Endometrial microvascular endothelial cells (primary cell): ENCODE results near the gene BCAR1. TPM values are rescaled to one million over a fixed set of nuclear protein-coding genes. Genes with fewer than 3 reads are reported as not detected.
"Not testable (repeated sequence)": the region's sequence is repeated elsewhere in the genome, so short reads cannot be mapped to it uniquely, and the experiment has no call there.

Experiments
- in situ Hi-C: cut with HindIII; loops from 2 replicates; pipeline ENCODE4 v1.10.0; 2017; ENCODE audit warnings: low sequenced_read_pairs, low pct_unique_long_range_greater_than_20kb; ENCODE audit errors: inconsistent ontology term
- total RNA-seq: library from RNA; depleted of rRNA; stranded (reverse); fragments of >200 nt; gene quantifications from one replicate; pipeline ENCODE4 v1.2.3, GENCODE V29; 2015; ENCODE audit errors: inconsistent ontology term

The BCAR1 gene
- total RNA-seq, 1 donor from 2014 or later, result 254 TPM

GRCh38 chr16:75272629-75273028 is 21.2 kb upstream of the BCAR1 start:
- in situ Hi-C loops, result not testable (repeated sequence)

GRCh38 chr16:75272097-75272551 is 20.7 kb upstream of the BCAR1 start:
- in situ Hi-C loops, result no loop called here

DNA sequence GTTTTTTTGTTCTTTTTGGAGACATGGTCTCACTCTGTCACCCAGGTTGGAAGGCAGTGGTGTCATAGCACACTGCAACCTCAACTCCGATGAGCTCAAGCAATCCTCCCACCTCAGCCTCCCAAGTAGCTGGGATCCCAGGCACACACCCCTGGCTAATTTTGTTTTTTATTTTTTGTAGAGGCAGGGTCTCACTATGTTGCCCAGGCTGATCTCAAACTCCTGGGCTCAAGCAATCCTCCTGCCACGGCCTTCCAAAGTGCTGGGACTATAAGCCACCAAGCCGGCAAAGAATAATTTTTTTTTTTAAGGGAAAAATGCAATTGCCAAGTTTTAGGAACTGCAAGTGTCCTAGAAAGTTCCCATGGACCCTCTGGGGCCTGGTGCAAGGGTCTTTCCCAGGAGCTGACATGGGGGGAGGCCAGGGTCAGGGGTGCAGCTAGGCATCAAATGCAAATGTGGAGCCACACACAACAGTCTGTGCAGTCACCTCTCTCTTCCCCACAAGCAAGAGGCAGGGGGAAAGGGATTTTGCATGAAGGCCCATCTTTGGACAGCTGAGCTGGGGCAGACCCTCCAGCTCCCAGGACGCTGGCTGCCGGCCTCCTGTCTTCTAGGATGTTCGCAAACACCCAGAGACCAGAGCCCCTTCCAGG is 20.1 kb upstream of the BCAR1 start:
- in situ Hi-C loops, result no loop called here

DNA sequence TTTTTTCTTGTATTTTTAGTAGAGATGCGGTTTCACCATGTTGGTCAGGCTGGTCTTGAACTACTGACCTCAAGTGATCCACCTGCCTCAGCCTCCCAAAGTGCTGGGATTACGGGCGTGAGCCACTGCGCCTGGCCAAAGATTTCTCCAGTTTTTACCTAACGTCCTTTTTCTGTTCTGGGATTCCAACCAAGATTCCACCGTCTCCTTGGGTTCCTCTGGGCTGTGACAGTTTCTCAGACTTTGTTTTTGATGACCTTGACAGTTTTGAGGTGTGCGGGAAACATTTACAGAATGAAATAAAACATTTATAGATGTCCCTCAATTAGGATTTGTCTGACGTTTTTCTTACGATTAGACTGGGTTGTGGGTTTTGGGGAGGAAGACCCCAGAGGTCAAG is 17.9 kb upstream of the BCAR1 start:
- in situ Hi-C loops, result not testable (repeated sequence)

DNA sequence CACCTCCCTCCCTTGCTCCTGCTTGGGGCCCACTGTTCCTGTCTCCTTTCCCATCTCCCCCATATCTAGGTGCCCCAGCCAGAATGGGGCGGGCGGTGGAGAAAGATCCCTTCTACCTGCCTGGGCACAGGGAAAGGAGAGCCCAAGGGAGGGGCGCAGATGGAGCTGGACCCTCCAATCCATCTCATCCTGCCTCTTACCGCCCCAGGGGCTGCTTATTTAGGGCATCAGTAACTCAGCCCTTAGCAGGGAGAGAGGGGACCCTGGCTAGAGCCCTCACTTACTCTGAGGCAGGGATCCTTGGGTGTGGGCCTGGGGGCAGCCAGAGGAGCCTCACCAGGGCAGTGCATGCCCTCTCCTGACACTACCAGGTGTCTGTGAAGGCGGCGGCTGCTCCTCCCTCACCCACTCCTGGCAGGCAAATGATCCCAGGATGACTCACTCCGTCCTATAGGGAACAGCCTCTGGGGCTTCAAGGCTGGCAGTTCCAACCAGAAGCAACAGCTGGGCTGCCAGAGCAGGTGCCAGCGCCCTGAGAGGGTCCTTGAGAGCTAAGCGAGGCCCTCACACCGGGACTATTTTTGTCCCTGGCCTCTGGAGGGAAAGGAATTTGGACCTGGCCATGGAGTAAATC is 16.3 kb upstream of the BCAR1 start:
- in situ Hi-C loops, result no loop called here

- in situ Hi-C loops, result no loop called here
Observed at GRCh38 chr16:75266738-75267630, 15.6 kb upstream of the BCAR1 start.

DNA sequence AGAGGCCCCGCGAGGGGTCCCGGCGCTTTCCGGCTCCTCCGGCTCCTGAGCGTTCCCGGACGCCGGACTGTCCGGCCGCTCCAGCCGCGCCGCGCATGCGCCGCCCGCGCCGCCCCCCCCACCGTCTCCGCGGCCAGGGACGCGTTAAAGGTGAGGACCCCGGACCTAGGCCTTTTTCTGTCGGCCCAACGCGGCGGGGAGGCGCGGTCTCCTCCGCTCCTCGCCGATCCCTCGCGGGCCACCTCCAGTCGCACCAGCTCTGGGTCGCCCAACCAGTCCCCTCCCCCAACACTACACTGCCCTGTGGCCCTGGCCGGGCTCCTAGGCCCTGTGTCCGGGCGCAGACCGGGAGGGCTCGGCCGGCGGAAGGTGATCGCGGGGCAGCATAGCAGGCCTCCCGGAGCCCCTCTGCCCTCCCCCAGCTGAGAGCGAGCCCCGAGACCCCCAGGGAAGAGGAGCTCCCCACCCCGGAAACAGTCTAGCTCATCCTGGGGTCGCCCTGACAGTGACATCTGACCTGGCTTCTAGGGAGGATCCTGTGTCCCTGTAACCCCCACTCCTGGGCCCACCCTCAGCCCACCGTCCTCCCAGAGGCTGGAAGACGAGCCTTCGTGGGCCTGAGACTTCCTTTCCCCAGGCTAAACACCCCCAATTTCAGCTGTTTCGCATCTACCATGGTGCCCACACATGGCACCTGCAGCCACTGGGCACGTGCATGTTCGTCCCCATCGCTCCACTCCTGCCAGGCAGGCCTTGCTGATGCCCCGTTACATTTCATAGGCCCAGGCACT is 14.7 kb upstream of the BCAR1 start:
- in situ Hi-C loops, result no loop called here

GRCh38 chr16:75264999-75265910 is 13.8 kb upstream of the BCAR1 start:
- in situ Hi-C loops, result no loop called here

DNA sequence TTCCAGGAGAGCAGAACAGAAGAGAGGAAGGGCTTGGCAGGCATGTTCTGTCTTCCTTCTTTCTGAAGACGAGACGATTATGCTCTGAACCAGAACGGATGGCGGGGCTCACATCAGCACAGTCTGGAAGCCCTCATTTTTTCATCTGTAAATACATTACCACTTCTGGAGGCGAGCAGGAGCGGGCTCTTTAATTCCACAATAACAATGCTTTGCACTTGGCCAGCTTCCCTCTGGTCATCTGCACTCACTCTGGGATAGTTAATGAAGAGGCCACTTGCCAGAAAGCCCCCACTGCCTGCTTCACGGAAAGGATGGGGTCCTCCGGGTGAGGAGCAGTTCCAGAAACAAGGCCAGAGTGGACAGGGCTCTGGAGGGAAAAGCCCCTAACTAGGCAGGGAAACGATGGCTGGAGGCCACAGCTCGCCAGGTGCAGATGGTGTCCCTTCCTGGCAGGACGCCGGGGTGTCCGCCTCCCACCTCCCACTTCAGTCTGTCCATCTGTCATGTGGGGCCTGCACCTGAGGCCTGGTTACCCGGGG is 13.1 kb upstream of the BCAR1 start:
- in situ Hi-C loops, result no loop called here

- in situ Hi-C loops, result no loop called here
Observed at GRCh38 chr16:75263963-75264445, 12.6 kb upstream of the BCAR1 start.

- in situ Hi-C loops, result no loop called here
Observed at GRCh38 chr16:75263291-75263962, 12.0 kb upstream of the BCAR1 start.

DNA sequence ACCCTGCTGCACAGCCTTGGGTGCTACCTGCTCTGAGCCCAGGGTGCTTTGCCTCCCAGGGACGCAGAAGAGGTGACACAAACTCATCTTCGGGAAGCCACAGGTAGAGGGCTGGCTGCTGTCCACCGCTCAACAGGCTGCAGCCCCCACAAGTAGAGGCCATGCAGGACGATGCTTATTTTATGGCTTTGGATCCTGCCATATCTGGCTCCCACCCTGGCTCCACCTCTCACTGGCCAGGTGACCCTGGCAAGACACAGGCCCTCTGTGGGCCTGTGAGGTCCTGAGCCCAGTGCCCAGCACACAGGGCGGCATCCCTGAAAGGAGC is 11.3 kb upstream of the BCAR1 start:
- in situ Hi-C loops, result no loop called here

- in situ Hi-C loops, result no loop called here
Observed at GRCh38 chr16:75262104-75262799, 10.8 kb upstream of the BCAR1 start.

GRCh38 chr16:75261590-75262078 is 10.2 kb upstream of the BCAR1 start:
- in situ Hi-C loops, result no loop called here

GRCh38 chr16:75260851-75261589 is 9.6 kb upstream of the BCAR1 start:
- in situ Hi-C loops, result no loop called here

DNA sequence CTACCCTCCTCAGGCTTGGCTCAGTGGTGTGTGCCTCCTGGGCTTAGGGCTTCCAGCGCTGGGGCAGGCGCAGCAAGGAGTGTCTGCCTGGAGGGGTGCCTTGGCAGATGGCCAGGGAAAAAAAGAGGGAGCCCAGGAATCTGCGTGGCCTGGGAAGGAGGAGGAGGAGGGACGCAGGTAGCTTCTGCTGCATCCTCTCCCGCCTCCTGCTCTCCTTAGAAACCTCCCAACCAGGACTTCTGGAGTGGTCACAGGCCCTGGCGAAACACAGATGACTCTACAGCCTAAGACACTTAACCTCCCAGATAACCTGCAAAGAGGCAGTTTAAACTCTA is 7.3 kb upstream of the BCAR1 start:
- in situ Hi-C loops, result no loop called here
